Measurements from ENCODE around the gene NEURL1.

NEURL1 gene

DNA sequence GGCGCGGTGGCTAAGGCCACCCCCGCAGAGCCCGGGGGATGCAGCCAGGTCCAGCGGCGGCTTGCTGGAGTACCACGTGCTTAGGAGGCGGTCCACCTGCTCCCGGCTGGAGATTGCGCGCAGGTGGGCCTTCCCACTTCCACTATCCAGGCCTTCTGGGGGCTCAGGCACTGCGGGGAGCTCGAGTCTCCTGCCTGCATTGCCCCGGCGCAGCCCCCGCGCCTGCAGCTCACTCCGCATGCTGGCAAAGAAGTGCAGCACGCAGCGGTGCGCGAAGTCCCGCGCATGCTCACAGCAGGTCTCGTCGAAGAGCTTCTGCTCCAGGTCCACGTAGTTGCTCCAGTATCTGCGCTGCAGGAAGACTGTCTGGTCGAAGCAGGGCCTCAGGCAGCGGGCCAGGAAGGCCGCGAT, 20.2 kb upstream of the NEURL1 start:
- no peaks in the 10 kb centered on the region for H3K9me3 ChIP-seq (ENCODE audit: insufficient read depth, low read length)
- H3K4me3 ChIP-seq (ENCODE audit: insufficient read depth, low read length, poor library complexity, severe bottlenecking), result no peak overlapping the region
- TF ChIP-seq, protein P1, sequence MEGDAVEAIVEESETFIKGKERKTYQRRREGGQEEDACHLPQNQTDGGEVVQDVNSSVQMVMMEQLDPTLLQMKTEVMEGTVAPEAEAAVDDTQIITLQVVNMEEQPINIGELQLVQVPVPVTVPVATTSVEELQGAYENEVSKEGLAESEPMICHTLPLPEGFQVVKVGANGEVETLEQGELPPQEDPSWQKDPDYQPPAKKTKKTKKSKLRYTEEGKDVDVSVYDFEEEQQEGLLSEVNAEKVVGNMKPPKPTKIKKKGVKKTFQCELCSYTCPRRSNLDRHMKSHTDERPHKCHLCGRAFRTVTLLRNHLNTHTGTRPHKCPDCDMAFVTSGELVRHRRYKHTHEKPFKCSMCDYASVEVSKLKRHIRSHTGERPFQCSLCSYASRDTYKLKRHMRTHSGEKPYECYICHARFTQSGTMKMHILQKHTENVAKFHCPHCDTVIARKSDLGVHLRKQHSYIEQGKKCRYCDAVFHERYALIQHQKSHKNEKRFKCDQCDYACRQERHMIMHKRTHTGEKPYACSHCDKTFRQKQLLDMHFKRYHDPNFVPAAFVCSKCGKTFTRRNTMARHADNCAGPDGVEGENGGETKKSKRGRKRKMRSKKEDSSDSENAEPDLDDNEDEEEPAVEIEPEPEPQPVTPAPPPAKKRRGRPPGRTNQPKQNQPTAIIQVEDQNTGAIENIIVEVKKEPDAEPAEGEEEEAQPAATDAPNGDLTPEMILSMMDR (IDR thresholded peaks at IDR 0.05; ENCODE audit: insufficient read depth, low read length, poor library complexity, severe bottlenecking), result no peak
- TF ChIP-seq EZH2phosphoT487 (conservative IDR thresholded peaks at IDR 0.05; ENCODE audit: low read length), result no peak
- no peak overlapping the region for H2AFZ ChIP-seq (ENCODE audit: low read depth, low read length, severe bottlenecking)
- no peaks in the 10 kb centered on the region for H4K20me1 ChIP-seq (ENCODE audit: low read depth, low read length)
- no peak overlapping the region for H3K4me2 ChIP-seq (ENCODE audit: low read depth, low read length, poor library complexity, severe bottlenecking)
- H3K9ac ChIP-seq (ENCODE audit: low read length), result no peak overlapping the region
- no peaks in the 10 kb centered on the region for H3K36me3 ChIP-seq (ENCODE audit: low read length)
- no peak overlapping the region for H3K27ac ChIP-seq (ENCODE audit: low read depth, low read length)
- H3F3A ChIP-seq (ENCODE audit: insufficient read depth), result peaks cover 13% of the 10 kb centered on the region
- H3K9me2 ChIP-seq (replicated peaks; ENCODE audit: insufficient read depth, low read length), result no peaks in the 10 kb centered on the region
- no peaks in the 10 kb centered on the region for H3K27me3 ChIP-seq (ENCODE audit: low read length)
- H3K79me2 ChIP-seq (ENCODE audit: insufficient read depth, low read length), result no peaks in the 10 kb centered on the region

DNA sequence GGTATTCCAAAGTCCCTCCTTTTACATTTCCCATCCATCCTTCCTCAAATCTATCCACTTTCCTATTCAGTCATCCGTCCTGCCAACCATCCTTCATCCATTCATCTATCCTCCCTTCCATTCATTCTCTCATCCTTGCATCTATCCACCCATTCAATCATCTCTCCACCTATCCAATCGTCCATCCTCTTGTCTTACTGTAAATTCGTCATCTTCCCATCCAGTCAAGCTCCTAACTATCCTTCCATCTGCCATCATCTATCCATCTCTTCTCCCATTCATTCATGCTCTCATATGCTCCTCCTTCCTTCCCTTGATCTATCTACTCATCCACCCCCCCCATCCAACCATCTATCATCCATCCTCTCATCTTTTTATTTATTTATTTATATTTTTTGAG, 19.4 kb upstream of the NEURL1 start:
- H3K27me3 ChIP-seq (ENCODE audit: low read length), result no peaks in the 10 kb centered on the region
- TF ChIP-seq, protein P1 (IDR thresholded peaks at IDR 0.05; ENCODE audit: insufficient read depth, low read length, poor library complexity, severe bottlenecking), result no peak
- TF ChIP-seq EZH2phosphoT487 (conservative IDR thresholded peaks at IDR 0.05; ENCODE audit: low read length), result no peak
- no peaks in the 10 kb centered on the region for H4K20me1 ChIP-seq (ENCODE audit: low read depth, low read length)
- no peak overlapping the region for H3K4me2 ChIP-seq (ENCODE audit: low read depth, low read length, poor library complexity, severe bottlenecking)
- H3K36me3 ChIP-seq (ENCODE audit: low read length), result no peaks in the 10 kb centered on the region
- H3K9ac ChIP-seq (ENCODE audit: low read length), result no peak overlapping the region
- H3K4me3 ChIP-seq (ENCODE audit: insufficient read depth, low read length, poor library complexity, severe bottlenecking), result no peak overlapping the region
- no peaks in the 10 kb centered on the region for H3K9me3 ChIP-seq (ENCODE audit: insufficient read depth, low read length)
- no peaks in the 10 kb centered on the region for H3K79me2 ChIP-seq (ENCODE audit: insufficient read depth, low read length)
- no peak overlapping the region for H3K27ac ChIP-seq (ENCODE audit: low read depth, low read length)
- no peaks in the 10 kb centered on the region for H3K9me2 ChIP-seq (replicated peaks; ENCODE audit: insufficient read depth, low read length)
- H2AFZ ChIP-seq (ENCODE audit: low read depth, low read length, severe bottlenecking), result no peak overlapping the region
- peaks cover 13% of the 10 kb centered on the region for H3F3A ChIP-seq (ENCODE audit: insufficient read depth)

DNA sequence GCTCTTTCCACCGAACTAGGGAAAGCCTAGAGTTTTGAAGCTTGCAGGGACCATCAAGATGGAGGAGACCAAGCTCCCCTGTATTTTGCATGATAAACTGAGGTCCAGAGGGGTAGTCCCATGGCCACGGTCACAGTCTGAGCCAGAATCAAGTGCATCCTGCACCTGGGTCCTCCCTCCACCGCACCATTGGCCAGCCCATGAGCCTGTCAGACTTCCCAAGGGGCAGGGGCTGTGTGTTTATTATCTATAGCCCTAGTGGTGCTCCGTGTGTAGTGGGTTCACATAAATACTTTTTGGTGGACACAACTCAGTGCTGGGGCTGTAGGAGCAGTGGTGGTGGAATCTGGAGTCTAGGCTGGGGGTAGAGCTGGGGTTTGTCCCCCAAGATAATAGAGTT, 18.1 kb upstream of the NEURL1 start:
- TF ChIP-seq EZH2phosphoT487 (conservative IDR thresholded peaks at IDR 0.05; ENCODE audit: low read length), result no peak
- TF ChIP-seq, protein P1 (IDR thresholded peaks at IDR 0.05; ENCODE audit: insufficient read depth, low read length, poor library complexity, severe bottlenecking), result no peak
- Histone ChIP-seq H3K36me3 (ENCODE audit: low read length) (no peaks in the 10 kb centered on the region), H3K27me3 (ENCODE audit: low read length) (no peaks in the 10 kb centered on the region), H3K79me2 (ENCODE audit: insufficient read depth, low read length) (no peaks in the 10 kb centered on the region), H3F3A (ENCODE audit: insufficient read depth) (peaks cover 12% of the 10 kb centered on the region), H3K9me2 (replicated peaks; ENCODE audit: insufficient read depth, low read length) (no peaks in the 10 kb centered on the region), H3K9me3 (ENCODE audit: insufficient read depth, low read length) (no peaks in the 10 kb centered on the region), H3K27ac (ENCODE audit: low read depth, low read length) (no peak overlapping the region), H3K9ac (ENCODE audit: low read length) (no peak overlapping the region), H3K4me2 (ENCODE audit: low read depth, low read length, poor library complexity, severe bottlenecking) (no peak overlapping the region), H3K4me3 (ENCODE audit: insufficient read depth, low read length, poor library complexity, severe bottlenecking) (no peak overlapping the region), H2AFZ (ENCODE audit: low read depth, low read length, severe bottlenecking) (no peak overlapping the region), H4K20me1 (ENCODE audit: low read depth, low read length) (no peaks in the 10 kb centered on the region)
